ENCODE measurements around the gene BPI. TPM values are rescaled to one million over a fixed set of nuclear protein-coding genes. Genes with fewer than 3 reads are reported as not detected.
A peak's percentile ranks its signal among the peaks of the same experiment; 100 is the strongest.

Gene BPI
- total RNA-seq, 6 experiments from 2014 or later, result 0.26 to 1.3 (median 0.60) TPM; not detected in 2

DNA sequence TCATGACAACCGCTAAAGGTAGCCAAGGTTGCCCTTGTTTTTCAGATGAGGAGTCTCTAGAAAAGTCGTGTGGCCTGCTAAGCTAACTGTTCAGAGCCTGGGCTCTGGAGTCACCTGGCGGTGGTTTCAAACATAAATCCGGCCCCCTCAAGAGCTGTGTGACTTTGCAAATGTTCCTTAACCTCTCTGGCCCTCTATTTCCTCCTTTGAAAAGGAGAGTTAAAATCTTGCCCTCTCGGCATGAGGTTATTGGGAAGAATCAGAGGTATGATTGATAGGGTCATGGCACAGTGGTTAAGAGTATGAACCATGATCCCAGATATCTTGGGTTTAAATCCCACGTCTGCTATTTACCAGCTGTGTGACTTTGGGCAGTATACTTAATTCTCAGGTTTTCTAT is 36.7 kb downstream of the BPI start:
- no peak overlapping the region for H3K27ac ChIP-seq
- no peaks in the 10 kb centered on the region for H3K27me3 ChIP-seq
- intact Hi-C loops (cut with DNase I), result no loop called here
- peaks cover 0 to 54% (median 26%) of the 10 kb centered on the region in 4 donors for H3K4me1 ChIP-seq
- no peaks in the 10 kb centered on the region for H3K9me3 ChIP-seq
- 92% methylated on average over 6 of the region's 6 CpGs for WGBS (ENCODE audit: insufficient coverage, low coverage, low lambda C conversion rate, missing lambda C conversion rate)
- no peaks in the 10 kb centered on the region for H3K36me3 ChIP-seq
- ATAC-seq (no peak), DNase-seq (no peak)
- TF ChIP-seq POLR2A (IDR thresholded peaks at IDR 0.05), result no peak
- no peak overlapping the region for H3K4me3 ChIP-seq

DNA sequence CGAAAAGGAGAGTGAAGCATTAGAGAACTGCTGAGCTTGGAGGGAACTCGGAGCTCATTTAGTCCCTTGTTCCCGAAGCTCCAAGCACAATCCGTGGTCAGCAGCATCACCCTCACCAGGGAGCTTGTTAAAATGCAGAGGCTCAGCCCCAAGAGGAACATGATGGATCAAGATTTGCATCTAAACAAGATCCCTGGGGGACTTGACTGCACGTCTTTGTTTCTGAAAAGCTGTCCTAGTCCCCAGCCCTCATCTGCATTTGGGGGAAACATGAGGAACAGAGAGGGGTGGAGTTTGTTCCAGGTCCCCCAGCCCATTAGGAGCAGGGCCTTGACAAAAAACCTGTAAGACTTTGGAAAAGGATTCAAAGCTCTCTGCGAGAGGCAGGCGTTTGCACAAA is 38.3 kb downstream of the BPI start:
- DNase-seq (no peak), ATAC-seq (no peak)
- intact Hi-C loops (cut with DNase I), result no loop called here
- 56% methylated on average over 5 of the region's 7 CpGs for WGBS (ENCODE audit: insufficient coverage, low coverage, low lambda C conversion rate, missing lambda C conversion rate)
- Histone ChIP-seq H3K27ac (peak overlapping the region in 2 of 3 donors; percentile 92 to 96), H3K36me3 (no peaks in the 10 kb centered on the region), H3K4me1 (peaks cover 0 to 54% (median 26%) of the 10 kb centered on the region in 4 donors), H3K4me3 (no peak overlapping the region), H3K27me3 (no peaks in the 10 kb centered on the region), H3K9me3 (no peaks in the 10 kb centered on the region)
- TF ChIP-seq, protein P1, sequence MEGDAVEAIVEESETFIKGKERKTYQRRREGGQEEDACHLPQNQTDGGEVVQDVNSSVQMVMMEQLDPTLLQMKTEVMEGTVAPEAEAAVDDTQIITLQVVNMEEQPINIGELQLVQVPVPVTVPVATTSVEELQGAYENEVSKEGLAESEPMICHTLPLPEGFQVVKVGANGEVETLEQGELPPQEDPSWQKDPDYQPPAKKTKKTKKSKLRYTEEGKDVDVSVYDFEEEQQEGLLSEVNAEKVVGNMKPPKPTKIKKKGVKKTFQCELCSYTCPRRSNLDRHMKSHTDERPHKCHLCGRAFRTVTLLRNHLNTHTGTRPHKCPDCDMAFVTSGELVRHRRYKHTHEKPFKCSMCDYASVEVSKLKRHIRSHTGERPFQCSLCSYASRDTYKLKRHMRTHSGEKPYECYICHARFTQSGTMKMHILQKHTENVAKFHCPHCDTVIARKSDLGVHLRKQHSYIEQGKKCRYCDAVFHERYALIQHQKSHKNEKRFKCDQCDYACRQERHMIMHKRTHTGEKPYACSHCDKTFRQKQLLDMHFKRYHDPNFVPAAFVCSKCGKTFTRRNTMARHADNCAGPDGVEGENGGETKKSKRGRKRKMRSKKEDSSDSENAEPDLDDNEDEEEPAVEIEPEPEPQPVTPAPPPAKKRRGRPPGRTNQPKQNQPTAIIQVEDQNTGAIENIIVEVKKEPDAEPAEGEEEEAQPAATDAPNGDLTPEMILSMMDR (IDR thresholded peaks at IDR 0.05), result no peak
- TF ChIP-seq POLR2A (IDR thresholded peaks at IDR 0.05), result no peak

DNA sequence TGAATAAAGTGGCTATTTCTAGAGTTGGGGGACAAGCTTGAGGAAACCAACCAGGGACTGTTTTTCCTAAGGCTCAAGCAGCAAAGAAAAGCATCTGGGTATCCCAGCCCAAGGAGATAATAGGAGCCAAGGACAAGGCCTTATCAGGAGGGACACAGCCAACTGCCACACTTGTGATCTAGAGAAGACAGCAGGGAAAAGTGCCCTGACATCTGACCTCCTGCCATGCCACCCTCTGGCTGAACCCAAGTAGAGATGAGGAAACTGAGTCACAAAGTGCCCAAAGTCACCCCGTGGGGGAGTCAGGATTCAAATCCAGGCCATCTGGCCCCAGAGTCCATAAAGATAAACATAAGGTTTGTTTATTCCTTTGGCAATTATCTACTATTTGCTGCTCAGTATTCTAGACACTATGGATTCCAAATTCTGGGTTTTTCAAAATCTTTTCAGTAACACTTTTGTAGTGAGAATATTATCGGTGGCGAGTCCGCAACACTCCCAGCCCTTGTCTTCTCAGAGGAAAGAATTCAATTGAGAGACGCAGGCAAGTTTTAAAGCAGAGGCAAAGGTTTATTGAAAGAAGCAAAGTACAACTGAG is 38.9 kb downstream of the BPI start:
- ATAC-seq (no peak), DNase-seq (no peak)
- Histone ChIP-seq H3K9me3 (no peaks in the 10 kb centered on the region), H3K4me3 (peak overlapping the region; percentile 2 to 16 (median 15)), H3K36me3 (no peaks in the 10 kb centered on the region), H3K4me1 (peaks cover 0 to 54% (median 26%) of the 10 kb centered on the region in 4 donors), H3K27ac (peak overlapping the region; percentile 17 to 96 (median 92)), H3K27me3 (no peaks in the 10 kb centered on the region)
- intact Hi-C loops (cut with DNase I), result no loop called here
- no peak for TF ChIP-seq POLR2A (IDR thresholded peaks at IDR 0.05)
- TF ChIP-seq, protein P1 (IDR thresholded peaks at IDR 0.05), result no peak
- 31% methylated on average over 5 of the region's 5 CpGs for WGBS (ENCODE audit: insufficient coverage, low coverage, low lambda C conversion rate, missing lambda C conversion rate)

DNA sequence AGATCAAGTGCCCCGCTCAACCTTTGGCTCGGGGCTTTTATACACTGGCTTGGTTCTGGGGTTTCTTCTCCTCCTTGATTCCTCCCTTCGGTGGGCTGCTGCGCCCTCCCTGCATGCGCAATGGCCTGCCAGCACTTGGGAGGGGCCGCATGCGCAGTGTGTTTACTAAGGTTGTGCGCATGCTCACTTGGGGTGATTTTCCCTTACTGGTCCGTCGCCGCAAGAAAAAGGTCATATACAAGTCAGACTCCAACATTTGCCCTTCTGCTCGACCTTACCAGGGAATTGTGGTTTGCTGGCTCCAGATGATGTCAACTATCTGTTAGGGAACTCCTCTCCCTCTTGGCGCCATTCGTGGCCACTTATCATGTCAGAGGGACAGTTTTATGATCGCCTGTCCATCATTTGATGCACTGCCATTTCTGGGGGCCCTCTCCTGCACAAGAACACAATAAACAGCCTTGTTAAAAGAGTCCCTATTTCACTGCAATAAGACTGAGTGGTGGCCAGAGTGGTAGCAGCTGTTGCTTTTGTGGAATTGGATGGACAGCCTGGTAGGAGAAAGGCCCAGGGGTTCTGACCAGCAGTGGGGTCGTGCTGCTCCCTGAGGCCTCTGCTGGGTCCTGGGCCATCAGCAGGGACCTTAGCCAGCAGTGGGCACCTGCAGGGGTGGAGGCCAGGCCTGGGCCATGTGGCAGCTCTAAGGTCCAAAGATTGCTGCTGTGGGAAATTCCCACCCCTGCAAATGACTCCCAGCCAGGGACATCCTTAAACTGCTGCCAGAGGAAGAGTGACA is 39.6 kb downstream of the BPI start:
- peak; percentile 81 to 88 (median 82) for DNase-seq
- 24% methylated on average over 13 of the region's 16 CpGs for WGBS (ENCODE audit: insufficient coverage, low coverage, low lambda C conversion rate, missing lambda C conversion rate)

More for the DNA sequence above, 39.6 kb downstream of the BPI start:
- peak; percentile 13 for TF ChIP-seq POLR2A (IDR thresholded peaks at IDR 0.05)
- TF ChIP-seq, protein P1 (IDR thresholded peaks at IDR 0.05), result no peak
- no peaks in the 10 kb centered on the region for H3K36me3 ChIP-seq
- H3K27ac ChIP-seq, result peak overlapping the region; percentile 65 to 96 (median 92)
- peak overlapping the region; percentile 2 to 25 (median 15) for H3K4me3 ChIP-seq
- peaks cover 0 to 54% (median 26%) of the 10 kb centered on the region in 4 donors for H3K4me1 ChIP-seq
- ATAC-seq, result peak; percentile 61 to 76 (median 69)
- H3K27me3 ChIP-seq, result no peaks in the 10 kb centered on the region
- H3K9me3 ChIP-seq, result no peaks in the 10 kb centered on the region
- intact Hi-C loops (cut with DNase I), result no loop called here
